Sigmoid colon (tissue), 4 donors: ENCODE results near the gene ZNHIT2.

Experiments
- CTCF ChIP-seq, 4 experiments: fragments of 450-650 bp in 3 of 4; fragments of 200-600 bp in 1 of 4; IDR thresholded peaks; one replicate each; pipeline ENCODE4 v1.5.1; 2016 to 2019; ENCODE audit warnings: antibody characterized with exemption in 4 of 4, mild to moderate bottlenecking in 3 of 4, moderate library complexity in 2 of 4
- EP300 ChIP-seq, 4 donors: sonication (generic); formaldehyde crosslinking; IDR thresholded peaks; one replicate each; pipeline ENCODE4 v1.6.1; 2017; ENCODE audit warnings: antibody characterized with exemption in 4 of 4
- POLR2A ChIP-seq, 2 donors: fragments of 450-650 bp; IDR thresholded peaks; one replicate each; pipeline ENCODE4 v1.6.1; 2016; ENCODE audit warnings: antibody characterized with exemption in 2 of 2, mild to moderate bottlenecking in 2 of 2, moderate library complexity in 2 of 2

GRCh38 chr11:65131895-65132237, 14.4 kb upstream of the ZNHIT2 start:
- TF ChIP-seq EP300 (IDR thresholded peaks at IDR 0.05) (no peak), POLR2A (IDR thresholded peaks at IDR 0.05) (no peak), CTCF (IDR thresholded peaks at IDR 0.05) (no peak)
